HG03520 (cell line): ENCODE data around the gene CAMSAP3.
"Not testable (repeated sequence)": the region's sequence is repeated elsewhere in the genome, so short reads cannot be mapped to it uniquely, and the experiment has no call there.

Experiments
- ATAC-seq: cut with Tn5 transposase; IDR thresholded peaks from one replicate; pipeline ENCODE4 v1.9.1; 2021; ENCODE audit warnings: mild to moderate bottlenecking, moderate library complexity; ENCODE audit not compliant: unreplicated experiment

Gene CAMSAP3

GRCh38 chr19:7628589-7629311 lies 33.1 kb downstream of the CAMSAP3 start:
- ATAC-seq, result no peak

DNA sequence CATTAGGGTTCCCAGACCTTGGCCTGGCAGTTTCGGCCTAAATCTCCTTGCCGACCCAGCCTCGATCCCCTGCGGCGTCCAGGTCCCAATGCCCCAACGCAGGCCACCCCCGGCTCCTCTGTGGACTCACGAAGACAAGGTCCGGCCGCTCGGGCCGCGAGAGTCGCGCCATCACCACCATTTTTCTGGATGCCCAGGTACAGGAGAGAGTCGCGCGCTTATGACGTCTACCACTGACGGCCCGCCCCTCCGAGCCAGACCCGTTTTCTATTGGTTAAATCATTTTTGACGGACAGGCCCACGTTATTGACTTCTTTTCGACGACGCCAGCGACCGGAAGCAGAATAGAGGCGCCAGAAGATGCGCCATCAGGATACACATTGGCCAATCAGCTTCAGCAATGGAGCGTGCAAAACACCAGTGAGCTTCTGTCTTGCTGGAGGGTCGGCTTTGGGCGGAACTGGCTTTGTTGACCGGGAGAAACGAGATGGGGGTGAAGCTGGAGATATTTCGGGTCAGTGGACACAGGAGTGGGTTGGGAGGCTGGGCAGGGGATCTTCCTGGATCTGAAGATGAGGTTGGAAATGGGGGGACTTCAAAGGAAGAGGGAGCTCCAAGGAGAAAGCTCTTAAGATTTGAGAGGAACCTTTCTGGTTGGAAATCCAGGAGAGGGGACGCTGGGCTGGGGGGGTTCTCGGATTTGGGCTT lies 33.8 kb downstream of the CAMSAP3 start, which contains the start of the genes PET100 and XAB2:
Gene PET100 (plus strand): TSS at position 447 of the 708 bp plus-strand sequence. CDS start 41 bp downstream, at position 488.
Gene XAB2 (minus strand): TSS at position 199 of the 708 bp plus-strand sequence. CDS start 18 bp downstream, at position 181.
- ATAC-seq, result peak; percentile 87

GRCh38 chr19:7631577-7631976 lies 35.9 kb downstream of the CAMSAP3 start:
- ATAC-seq, result no peak

- no peak for ATAC-seq
Observed at GRCh38 chr19:7632340-7633203, 36.9 kb downstream of the CAMSAP3 start.

- no peak for ATAC-seq
Observed at GRCh38 chr19:7633698-7634097, 38.0 kb downstream of the CAMSAP3 start, which contains the start of gene PCP2. PCP2 (minus strand) TSS chr19:7633719; CDS start chr19:7633457, 262 bp downstream.

DNA sequence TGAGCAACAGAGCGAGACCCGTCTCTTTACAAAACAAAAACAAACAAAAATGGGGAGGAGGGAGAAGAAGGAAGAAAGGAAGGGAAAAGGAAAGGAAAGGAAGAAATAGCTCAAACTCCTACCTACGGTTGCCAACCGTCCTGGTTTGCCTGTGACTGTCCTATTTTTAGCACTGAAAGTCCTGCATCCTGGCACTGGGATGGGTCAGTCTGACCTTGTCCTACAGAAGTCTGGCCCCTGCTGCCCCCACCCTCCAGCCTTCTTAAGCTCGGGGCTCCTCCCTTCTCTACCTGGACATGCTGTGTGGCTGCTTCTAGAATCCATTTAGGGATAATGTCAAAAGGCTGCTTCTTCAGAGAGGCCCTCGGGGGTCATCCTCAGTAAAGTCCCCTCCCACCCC lies 40.0 kb downstream of the CAMSAP3 start:
- no peak for ATAC-seq

DNA sequence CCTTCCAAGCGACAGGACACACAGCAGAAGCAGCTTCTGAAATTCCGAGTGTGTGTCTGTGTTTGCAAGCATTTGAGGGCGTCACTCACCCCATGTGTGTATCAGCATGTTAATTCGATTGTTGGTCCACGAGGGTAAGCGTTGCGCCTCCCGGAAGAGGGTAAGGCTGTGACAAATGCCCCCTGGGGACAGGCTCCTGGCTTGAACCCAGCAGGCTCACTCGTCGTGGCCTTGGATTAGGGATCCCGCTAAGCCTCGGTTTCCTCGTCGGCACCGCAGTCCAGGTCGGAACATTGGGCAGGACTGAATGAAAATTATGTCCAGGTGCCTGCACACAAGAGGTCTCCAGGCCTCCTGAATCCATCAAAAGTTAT lies 40.6 kb downstream of the CAMSAP3 start:
- ATAC-seq, result no peak

- ATAC-seq, result peak; percentile 59
Observed at GRCh38 chr19:7636691-7637373, 41.2 kb downstream of the CAMSAP3 start, which contains the start of gene STXBP2. STXBP2 (plus strand) TSS chr19:7637110; CDS start chr19:7637150, 40 bp downstream.

DNA sequence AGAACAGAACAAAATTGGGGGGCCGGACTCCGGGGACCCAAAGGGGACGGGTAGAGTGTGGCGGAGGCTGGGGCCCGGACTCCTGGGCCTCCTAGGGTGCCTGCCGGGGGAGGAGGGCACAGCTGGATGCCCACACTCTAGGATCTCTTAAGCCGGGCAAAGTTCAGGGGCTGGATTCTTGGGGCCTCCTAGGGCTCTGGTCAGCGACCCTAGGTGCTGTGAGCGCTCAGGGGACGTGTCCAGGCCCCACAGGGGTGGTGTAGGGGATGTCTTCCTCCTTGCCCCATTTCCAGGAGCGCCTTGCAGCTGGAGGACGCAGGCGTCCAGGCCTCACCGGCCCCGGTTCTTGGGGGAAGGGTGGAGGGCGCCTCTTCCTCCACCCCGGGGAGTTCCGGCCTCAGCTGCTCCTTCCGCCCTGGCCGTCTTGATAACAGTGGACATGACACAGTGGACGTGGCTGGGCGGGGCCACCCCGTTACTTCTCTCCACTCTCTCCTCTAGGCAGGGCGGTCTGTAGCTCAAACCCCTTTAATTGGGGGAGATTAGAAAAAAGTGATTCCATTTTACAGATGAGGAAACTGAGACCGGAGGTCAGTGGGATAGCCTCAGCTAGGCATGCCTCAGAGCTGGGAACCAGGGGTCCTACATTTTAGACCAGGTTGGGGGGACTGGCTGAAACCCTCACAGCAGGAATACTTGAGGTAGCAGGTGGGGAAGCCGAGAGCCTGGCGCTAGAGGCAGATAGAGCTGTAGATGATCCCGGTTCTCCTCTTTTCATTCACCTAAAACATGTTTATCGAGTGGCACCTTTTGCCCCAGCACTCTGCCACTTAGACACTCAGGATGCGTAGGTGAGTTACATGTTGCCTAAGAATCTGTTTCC lies 42.0 kb downstream of the CAMSAP3 start:
- peak; percentile 15 for ATAC-seq

DNA sequence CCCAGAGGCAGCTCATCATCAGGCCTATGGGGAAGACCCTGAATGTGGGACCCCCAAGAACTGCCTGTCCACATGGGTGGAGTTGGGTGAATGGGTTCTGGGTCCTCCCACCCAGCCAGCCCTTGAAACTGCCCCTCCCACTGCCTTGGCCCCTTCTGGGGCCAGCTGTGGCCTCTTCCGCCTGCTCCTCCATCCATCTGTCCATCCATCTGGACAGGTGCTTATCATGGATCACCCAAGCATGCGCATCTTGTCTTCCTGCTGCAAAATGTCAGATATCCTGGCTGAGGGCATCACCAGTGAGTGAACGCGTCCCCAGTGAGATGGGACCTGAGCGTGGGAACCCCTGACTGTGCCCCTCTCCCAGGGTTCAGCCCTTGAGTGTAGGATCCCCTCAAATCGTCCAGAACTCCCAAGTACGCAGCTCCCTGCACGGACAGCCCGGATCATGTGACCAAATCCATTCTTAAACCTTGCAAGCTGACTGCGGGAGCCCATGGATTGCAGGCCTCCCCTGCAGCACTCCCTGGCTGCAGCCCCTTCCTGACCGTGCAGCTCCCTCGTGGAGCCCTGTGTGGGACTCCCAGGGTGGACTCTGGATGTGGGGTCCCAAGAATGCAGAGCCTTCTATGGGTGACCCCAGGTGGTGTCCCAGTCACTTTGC lies 43.3 kb downstream of the CAMSAP3 start:
- ATAC-seq, result no peak

GRCh38 chr19:7639863-7640348 lies 44.2 kb downstream of the CAMSAP3 start:
- ATAC-seq, result no peak

- ATAC-seq, result no peak
Observed at GRCh38 chr19:7640803-7641202, 45.1 kb downstream of the CAMSAP3 start.

DNA sequence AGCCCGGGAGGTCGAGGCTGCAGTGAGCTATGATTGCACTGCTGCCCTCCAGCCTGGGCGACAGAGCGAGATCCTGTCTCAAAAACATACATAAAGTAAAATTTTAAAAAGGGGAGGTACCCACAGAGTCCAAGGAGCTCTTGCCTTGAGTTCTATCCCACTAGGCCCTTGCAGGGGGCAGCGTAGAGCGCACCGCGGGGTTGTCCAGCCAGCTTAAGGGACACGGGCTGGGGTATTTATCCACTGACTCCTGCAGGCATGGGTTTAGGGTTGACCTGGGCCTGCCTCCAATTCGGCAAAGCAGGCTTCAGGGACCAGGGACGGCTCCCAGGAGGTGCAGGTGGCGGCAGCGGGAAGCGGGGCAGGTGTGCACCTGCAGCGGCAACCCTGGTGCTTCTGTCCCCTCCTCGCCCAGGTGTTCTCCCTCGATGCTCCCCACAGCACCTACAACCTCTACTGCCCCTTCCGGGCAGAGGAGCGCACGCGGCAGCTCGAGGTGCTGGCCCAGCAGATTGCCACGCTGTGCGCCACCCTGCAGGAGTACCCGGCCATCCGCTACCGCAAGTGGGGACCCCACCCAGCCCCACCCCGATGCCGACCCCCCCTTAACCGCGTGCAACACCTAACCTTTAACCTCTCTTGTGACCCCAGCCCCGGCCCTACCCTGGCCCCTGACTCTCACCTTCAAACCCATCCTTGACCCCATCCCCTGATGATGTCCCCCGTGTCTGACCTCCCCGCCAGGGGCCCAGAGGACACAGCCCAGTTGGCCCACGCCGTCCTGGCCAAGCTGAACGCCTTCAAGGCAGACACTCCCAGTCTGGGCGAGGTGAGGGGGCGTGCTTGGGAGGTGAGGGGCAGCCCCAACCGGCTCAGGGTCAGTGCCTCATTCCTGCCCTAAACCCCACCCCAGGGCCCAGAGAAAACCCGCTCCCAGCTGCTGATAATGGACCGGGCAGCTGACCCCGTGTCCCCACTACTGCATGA lies 45.9 kb downstream of the CAMSAP3 start:
- no peak for ATAC-seq

DNA sequence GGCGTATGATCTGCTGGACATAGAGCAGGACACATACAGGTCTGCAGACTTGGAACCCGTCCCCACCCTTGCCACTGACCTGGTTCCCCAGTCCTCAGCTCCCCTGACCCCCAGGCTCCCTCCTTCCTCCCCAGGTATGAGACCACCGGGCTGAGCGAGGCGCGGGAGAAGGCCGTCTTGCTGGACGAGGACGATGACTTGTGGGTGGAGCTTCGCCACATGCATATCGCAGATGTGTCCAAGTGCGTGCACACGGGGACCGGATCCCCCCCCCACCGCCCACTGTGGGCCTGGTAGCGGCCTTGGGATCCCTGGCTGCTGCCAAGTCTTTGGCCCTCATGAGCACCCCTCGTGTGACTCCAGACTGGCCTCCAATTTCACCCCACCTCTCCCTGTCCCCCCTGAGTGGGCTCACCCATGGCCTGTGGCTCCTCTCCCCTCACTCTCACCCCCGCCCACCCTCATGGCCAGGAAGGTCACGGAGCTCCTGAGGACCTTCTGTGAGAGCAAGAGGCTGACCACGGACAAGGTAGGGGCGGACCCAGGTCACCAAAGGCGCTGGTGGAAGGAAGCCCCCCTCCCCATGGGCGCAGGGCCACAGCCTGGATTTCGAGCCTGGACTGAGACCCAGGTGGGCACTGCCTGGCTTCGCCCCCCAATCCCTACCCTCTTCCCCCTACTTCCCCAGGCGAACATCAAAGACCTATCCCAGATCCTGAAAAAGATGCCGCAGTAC lies 46.8 kb downstream of the CAMSAP3 start:
- no peak for ATAC-seq

GRCh38 chr19:7643031-7643415 lies 47.4 kb downstream of the CAMSAP3 start:
- no peak for ATAC-seq

GRCh38 chr19:7643629-7644549 lies 48.2 kb downstream of the CAMSAP3 start:
- ATAC-seq, result not testable (repeated sequence)
